Uterus (tissue), 2 donors: ENCODE results near the gene LRP1B.

Experiments used
- CTCF ChIP-seq, 4 experiments: fragments of 200-600 bp in 2 of 4; fragments of 450-650 bp in 2 of 4; sonication (generic) in 2 of 4; IDR thresholded peaks; one replicate each; pipeline ENCODE4 v1.5.1; 2016 to 2019; ENCODE audit warnings: antibody characterized with exemption in 4 of 4, mild to moderate bottlenecking in 2 of 4, moderate library complexity in 1 of 4
- POLR2A ChIP-seq, 2 donors: fragments of 450-650 bp; IDR thresholded peaks; one replicate each; pipeline ENCODE4 v1.6.1; 2016; ENCODE audit warnings: antibody characterized with exemption in 2 of 2, mild to moderate bottlenecking in 1 of 2, moderate library complexity in 1 of 2

GRCh38 chr2:140759426-140760156 lies 1371.2 kb downstream of the LRP1B start:
- TF ChIP-seq POLR2A (IDR thresholded peaks at IDR 0.05) (no peak), CTCF (IDR thresholded peaks at IDR 0.05) (no peak)
